Activated CD8-positive, alpha-beta T cell treated with anti-CD3 and anti-CD28 coated beads, Interleukin-2, amount 10 ng/mL, durations not matched to agents 7 days and 5 days (primary cell): ENCODE data around the gene WWC1. TPM values are rescaled to one million over a fixed set of nuclear protein-coding genes. Genes with fewer than 3 reads are reported as not detected.

Source experiments
- ATAC-seq: fragments of 150-1000 bp; cut with Tn5 transposase; one replicate; pipeline ENCODE4 v1.10.0; 2021; ENCODE audit warnings: moderate library complexity
- CTCF ChIA-PET: fragments of 350-600 bp; sonication (Branson Sonifier 250); formaldehyde crosslinking; loops from one replicate; lab custom pipeline; 2021; ENCODE audit warnings: antibody characterized with exemption; lab: Charles Lee
- POLR2A ChIA-PET: fragments of 350-600 bp; sonication (Branson Sonifier 250); formaldehyde crosslinking; loops from one replicate; lab custom pipeline; 2021; ENCODE audit warnings: antibody characterized with exemption; lab: Charles Lee
- DNase-seq: peaks from one replicate; pipeline ENCODE4 v3.0.0-alpha.2; 2020
- H3K27ac Mint-ChIP-seq: one replicate; pipeline ENCODE4 v1.8.0; 2021; ENCODE audit warnings: mild to moderate bottlenecking, mixed read lengths
- H3K27me3 Mint-ChIP-seq: one replicate; pipeline ENCODE4 v1.8.0; 2021; ENCODE audit warnings: low read depth, mixed read lengths
- H3K36me3 Mint-ChIP-seq: one replicate; pipeline ENCODE4 v1.8.0; 2021; ENCODE audit warnings: low read depth, mixed read lengths
- H3K4me1 Mint-ChIP-seq: one replicate; pipeline ENCODE4 v1.8.0; 2021; ENCODE audit warnings: low read depth, mixed read lengths
- H3K4me3 Mint-ChIP-seq: one replicate; pipeline ENCODE4 v1.8.0; 2021; ENCODE audit warnings: mild to moderate bottlenecking, mixed read lengths
- H3K9me3 Mint-ChIP-seq: one replicate; pipeline ENCODE4 v1.8.0; 2022; ENCODE audit warnings: mixed read lengths; ENCODE audit not compliant: insufficient read depth
- total RNA-seq, 2 experiments: library from RNA; stranded (reverse); gene quantifications; one replicate each; pipeline ENCODE4 v1.2.3, GENCODE V29; 2021

Gene WWC1
- total RNA-seq, 2 experiments from 2014 or later: not detected

DNA sequence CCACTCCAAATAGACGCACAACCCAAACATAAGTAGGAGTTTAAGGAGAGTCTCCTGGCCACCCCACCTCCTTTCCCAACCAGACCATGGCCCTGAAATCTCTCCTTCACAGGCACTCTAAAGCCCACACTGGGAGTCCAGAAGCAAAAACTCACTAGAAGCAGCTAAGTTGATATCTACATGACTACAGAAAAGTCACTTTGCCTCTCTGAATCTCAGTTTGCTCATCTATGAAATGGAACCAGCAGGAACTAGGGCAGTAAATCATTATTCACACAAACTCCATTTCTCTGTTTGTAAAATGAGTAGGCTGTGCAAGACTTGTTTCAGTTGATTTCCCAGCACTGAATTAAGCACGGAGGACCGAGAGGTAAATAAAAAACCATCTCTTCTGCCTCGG is 4.1 kb upstream of the WWC1 start:
- Mint-ChIP-seq H3K9me3 (no peaks in the 10 kb centered on the region), H3K4me1 (peaks cover 3% of the 10 kb centered on the region), H3K4me3 (no peak overlapping the region), H3K36me3 (no peaks in the 10 kb centered on the region), H3K27ac (no peak overlapping the region), H3K27me3 (peaks cover 24% of the 10 kb centered on the region)
- ATAC-seq (no peak), DNase-seq (no peak)
- CTCF ChIA-PET: no interaction called here
- POLR2A ChIA-PET: no interaction called here

DNA sequence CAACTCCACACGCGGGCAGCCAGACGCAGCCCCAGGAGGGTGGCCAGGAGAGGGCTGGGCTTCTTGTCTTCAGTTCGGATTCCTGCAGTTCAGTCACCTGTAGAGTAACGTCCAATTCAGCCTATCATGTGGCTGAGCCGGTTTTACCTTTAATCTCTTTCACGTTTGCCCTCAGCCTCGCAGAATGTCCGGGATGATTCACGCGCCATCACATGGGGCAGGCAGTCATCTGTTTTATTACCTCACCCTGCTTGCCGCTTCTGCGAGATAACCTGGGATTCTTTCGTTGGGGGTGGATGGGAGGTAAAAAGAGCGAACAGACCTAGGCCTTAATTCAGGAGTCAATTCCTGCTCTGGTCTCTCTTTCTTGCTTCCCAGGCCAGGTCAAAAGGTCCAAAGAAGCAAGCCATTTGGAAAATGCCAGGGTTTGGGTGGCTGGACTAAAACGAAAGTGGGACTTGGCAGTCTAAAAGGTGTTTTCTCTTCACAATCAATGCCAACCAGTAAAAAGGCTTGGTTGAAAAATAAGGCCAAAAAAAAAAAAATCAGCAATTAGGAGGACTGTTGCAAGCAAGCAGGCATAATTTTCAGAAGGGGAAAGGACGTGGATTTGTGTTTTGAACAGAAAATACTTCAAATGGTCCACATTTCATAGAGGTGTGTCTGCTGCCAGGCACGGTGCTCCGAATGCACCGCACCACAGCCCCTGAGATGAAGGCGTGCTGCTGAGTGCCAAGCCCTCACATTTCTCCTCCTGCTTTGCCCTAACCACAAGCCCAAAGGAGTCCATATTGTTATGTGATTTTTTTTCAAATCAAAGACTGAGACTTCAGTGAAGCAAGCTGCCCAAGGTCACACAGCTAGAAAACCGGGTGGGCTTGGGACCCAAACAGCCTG is 2.8 kb upstream of the WWC1 start:
- peaks cover 5% of the 10 kb centered on the region for H3K4me1 Mint-ChIP-seq
- POLR2A ChIA-PET: no interaction called here
- no peak overlapping the region for H3K27ac Mint-ChIP-seq
- CTCF ChIA-PET: no interaction called here
- peaks cover 35% of the 10 kb centered on the region for H3K27me3 Mint-ChIP-seq
- DNase-seq (no peak), ATAC-seq (no peak)
- H3K4me3 Mint-ChIP-seq: no peak overlapping the region
- peaks cover 2% of the 10 kb centered on the region for H3K36me3 Mint-ChIP-seq
- H3K9me3 Mint-ChIP-seq: no peaks in the 10 kb centered on the region

DNA sequence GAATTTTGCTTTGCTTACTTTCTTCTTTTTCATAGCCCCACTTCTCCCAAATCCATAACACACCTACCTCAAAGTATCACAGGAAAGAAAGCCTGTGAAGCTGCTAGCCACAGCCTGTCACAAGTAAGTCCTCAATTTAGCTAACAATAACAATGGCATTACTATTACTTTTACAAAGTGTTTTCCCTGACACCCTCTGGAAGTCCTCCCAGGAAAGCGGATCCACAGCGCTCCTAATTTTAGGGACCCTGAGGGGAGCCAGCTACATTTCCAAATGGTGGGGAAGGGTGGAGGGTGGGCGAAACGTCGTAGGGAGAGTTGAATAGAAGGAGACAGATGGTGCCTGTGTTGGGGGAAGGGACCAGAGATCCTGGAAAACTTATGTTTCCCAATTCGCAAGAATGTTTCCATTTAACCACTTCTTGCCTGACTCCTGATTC is 523 bp upstream of the WWC1 start:
- Mint-ChIP-seq H3K27me3 (peaks cover 41% of the 10 kb centered on the region), H3K4me3 (peak overlapping the region; percentile 42), H3K36me3 (peaks cover 2% of the 10 kb centered on the region), H3K9me3 (no peaks in the 10 kb centered on the region), H3K27ac (no peak overlapping the region), H3K4me1 (peaks cover 5% of the 10 kb centered on the region)
- CTCF ChIA-PET: interaction anchor here (0.7 kb wide), 1 partner anchor 9 kb away, joined by 3 read pairs; no protein-coding TSS in a partner anchor
- DNase-seq (no peak), ATAC-seq (no peak)
- POLR2A ChIA-PET: no interaction called here

DNA sequence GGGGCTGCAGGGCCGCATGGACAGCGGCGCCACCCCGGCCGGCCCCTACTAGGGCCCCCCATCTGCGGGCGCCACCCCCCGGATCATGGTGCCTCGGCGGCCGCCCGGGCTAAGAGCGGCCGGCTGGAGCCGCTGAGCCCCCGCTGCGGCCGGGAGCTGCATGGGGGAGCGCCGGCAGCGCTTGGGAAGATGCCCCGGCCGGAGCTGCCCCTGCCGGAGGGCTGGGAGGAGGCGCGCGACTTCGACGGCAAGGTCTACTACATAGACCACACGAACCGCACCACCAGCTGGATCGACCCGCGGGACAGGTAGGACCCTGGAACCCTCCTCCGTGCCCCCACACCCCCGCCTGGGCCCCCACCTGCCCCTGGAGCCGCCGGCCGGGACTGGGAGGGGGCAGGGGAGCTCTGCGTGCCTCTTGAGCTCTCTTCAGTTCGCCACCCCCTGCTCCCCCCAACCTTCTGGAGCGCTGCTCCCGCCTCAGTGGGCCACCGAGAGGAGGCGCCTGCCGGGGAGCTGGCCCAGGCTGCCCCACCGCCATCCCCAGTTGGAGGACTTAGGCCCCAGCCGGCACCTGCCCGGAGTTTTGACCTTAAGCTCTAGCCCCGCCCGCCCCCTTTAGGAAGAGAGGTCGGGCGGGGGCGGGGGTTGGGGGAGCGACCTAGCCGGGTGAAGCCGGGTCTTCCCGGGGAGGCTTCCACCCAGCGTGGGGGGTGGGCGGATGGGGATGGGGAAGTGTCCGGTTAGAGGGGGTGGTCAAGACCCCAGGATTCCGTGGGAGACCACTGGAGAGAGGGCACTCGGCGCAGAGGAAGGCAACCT is 730 bp downstream of the WWC1 start:
- POLR2A ChIA-PET: no interaction called here
- Mint-ChIP-seq H3K4me1 (peaks cover 5% of the 10 kb centered on the region), H3K4me3 (no peak overlapping the region), H3K36me3 (peaks cover 2% of the 10 kb centered on the region), H3K27ac (no peak overlapping the region), H3K9me3 (no peaks in the 10 kb centered on the region), H3K27me3 (peaks cover 34% of the 10 kb centered on the region)
- DNase-seq (no peak), ATAC-seq (peak; percentile 37)
- CTCF ChIA-PET: no interaction called here

DNA sequence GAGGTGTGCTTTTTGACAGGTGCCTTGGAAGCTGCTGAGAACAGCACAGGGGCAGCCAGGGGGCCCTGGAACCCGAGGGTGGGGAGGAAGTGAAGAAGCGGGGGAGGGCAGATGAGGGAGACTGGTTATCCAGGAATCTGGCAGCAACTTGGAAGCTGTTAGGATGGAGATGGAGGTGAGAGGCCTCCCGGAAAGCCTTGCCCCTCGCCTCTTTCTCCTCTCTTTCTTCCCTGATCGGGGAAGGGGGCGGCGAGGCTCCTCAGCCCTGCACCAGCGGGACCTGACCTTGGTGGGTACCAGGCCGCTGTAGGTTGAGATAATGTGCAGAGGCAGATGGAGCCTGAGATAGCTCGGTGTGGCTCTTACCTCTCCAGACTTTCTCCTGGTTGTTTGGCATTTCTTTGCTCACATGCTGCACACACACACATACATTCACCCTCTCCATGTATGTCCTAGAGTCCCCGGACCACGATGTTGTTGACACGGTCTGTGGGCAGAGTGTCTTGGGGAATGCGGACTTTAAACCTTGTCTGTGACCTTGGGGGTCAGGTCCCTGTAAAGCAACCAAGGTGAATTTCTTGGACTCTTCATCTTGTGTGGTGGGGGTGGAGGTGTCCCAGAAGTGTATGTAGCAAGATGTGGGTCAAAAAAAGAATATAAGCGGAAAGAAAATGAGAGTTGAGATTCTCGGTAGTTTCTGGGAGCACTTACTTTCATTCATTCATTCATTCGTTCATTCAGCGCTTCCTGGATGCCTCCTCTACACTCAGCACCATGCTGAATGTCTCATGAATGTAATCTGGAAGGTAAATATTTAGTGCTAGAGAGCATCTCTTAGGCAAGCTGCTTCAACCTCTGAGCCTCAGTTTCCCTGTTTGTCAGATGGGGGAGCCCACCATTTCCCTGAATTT is 1.6 kb downstream of the WWC1 start:
- DNase-seq (no peak), ATAC-seq (no peak)
- Mint-ChIP-seq H3K27me3 (peaks cover 30% of the 10 kb centered on the region), H3K4me3 (peak overlapping the region; percentile 4), H3K4me1 (peaks cover 5% of the 10 kb centered on the region), H3K27ac (no peak overlapping the region), H3K36me3 (peaks cover 2% of the 10 kb centered on the region), H3K9me3 (no peaks in the 10 kb centered on the region)
- ChIA-PET POLR2A (no interaction called here), CTCF (no interaction called here)

DNA sequence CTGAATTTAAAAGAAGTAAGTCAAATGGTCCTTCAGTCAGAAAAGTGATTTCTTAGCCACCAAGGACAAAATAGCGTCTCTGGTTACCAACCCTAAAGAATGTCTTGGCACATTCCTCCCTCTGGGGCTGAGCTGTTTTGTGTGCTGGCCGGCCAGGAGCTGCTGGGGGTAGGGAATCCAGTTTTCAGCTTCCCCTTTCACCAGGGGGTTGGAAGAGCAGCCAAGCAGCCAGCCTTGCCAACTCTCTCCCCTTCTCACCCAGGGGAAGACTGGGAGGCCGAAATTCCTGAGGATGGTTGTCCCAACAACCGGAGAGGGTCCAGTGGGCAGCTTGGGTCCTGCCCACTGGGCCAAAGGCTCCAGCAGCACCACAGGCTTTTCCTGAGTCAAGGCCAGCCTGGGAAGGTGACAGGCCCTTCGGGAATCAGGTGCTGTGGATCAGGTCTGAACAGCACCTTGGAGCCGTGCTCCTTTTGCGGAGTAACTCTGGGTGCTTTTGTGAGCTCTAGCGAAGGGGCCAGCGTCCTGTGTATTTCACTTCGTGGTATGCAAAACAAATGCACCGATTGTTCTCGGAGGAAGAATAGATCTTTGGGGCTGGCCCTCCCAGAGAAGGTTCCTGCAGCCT is 4.2 kb downstream of the WWC1 start:
- H3K4me1 Mint-ChIP-seq: peaks cover 5% of the 10 kb centered on the region
- peaks cover 22% of the 10 kb centered on the region for H3K27me3 Mint-ChIP-seq
- H3K9me3 Mint-ChIP-seq: no peaks in the 10 kb centered on the region
- H3K36me3 Mint-ChIP-seq: peaks cover 2% of the 10 kb centered on the region
- POLR2A ChIA-PET: no interaction called here
- CTCF ChIA-PET: no interaction called here
- DNase-seq (no peak), ATAC-seq (no peak)
- no peak overlapping the region for H3K4me3 Mint-ChIP-seq
- no peak overlapping the region for H3K27ac Mint-ChIP-seq

DNA sequence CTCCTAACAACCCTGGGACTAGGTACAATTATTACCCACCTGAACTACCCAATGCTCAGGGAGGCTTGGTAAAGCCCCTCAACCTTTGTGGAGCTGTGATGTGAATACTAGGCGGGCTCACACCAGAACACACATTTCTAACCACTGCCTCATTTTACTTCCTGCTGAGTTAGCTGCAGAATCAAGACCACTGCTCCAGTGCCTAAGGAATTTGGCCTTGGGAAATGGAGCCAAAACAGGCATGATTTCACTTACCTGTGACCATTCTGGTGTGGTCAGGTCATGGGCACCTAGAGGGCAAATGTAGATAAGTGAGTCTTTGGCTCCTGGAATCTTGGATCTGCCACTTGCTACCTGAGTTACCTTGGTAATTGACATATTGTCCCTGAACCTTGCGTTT is 5.2 kb downstream of the WWC1 start:
- POLR2A ChIA-PET: no interaction called here
- no peak for DNase-seq
- H3K4me1 Mint-ChIP-seq: peaks cover 2% of the 10 kb centered on the region
- peaks cover 16% of the 10 kb centered on the region for H3K27me3 Mint-ChIP-seq
- peaks cover 2% of the 10 kb centered on the region for H3K36me3 Mint-ChIP-seq
- no peak overlapping the region for H3K4me3 Mint-ChIP-seq
- ATAC-seq: no peak
- no peaks in the 10 kb centered on the region for H3K9me3 Mint-ChIP-seq
- CTCF ChIA-PET: no interaction called here
- no peak overlapping the region for H3K27ac Mint-ChIP-seq

DNA sequence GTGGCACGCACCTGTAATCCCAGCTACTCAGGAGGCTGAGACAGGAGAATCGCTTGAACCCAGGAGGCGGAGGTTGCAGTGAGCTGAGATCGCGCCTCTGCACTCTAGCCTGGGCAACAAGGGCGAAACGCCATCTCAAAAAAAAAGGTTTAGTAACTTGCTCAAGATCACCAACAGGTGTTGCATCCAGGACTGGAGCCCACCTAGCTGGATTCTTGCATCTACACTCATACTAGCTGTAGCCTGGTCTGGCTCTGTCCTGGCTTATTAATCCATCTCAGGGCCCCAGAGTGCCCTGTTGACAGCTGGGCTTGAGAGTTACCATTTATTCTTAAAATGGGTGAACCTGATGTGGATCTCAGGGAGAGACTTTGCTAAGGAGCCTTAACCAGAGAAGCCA is 7.5 kb downstream of the WWC1 start:
- Mint-ChIP-seq H3K36me3 (no peaks in the 10 kb centered on the region), H3K9me3 (no peaks in the 10 kb centered on the region), H3K4me3 (no peak overlapping the region), H3K4me1 (no peaks in the 10 kb centered on the region), H3K27ac (no peak overlapping the region), H3K27me3 (peaks cover 2% of the 10 kb centered on the region)
- CTCF ChIA-PET: no interaction called here
- DNase-seq: no peak
- no peak for ATAC-seq
- POLR2A ChIA-PET: no interaction called here

DNA sequence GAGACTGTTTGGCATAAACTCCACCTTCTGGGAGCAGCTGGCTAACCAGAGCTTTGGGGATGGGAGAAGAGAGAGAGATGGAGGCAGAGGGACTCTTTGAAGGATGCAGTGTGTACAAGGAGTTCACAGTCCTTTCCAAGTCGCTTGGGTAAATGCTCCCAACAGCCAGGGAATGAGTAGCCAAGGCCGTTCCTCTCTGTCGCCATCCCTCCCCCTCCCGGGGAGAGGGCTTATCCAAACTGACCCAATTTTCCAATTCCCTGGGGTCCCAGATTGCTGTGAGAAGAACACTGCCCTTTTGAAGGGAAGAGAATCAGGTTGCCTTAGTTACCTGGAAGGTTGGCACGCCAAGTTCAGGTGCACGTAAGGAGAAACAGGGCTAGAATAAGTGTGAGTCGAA is 7.9 kb downstream of the WWC1 start:
- H3K27ac Mint-ChIP-seq: no peak overlapping the region
- no peaks in the 10 kb centered on the region for H3K36me3 Mint-ChIP-seq
- H3K4me3 Mint-ChIP-seq: no peak overlapping the region
- H3K9me3 Mint-ChIP-seq: no peaks in the 10 kb centered on the region
- ChIA-PET POLR2A (no interaction called here), CTCF (no interaction called here)
- H3K4me1 Mint-ChIP-seq: no peaks in the 10 kb centered on the region
- no peaks in the 10 kb centered on the region for H3K27me3 Mint-ChIP-seq
- no peak for ATAC-seq
- DNase-seq: no peak

DNA sequence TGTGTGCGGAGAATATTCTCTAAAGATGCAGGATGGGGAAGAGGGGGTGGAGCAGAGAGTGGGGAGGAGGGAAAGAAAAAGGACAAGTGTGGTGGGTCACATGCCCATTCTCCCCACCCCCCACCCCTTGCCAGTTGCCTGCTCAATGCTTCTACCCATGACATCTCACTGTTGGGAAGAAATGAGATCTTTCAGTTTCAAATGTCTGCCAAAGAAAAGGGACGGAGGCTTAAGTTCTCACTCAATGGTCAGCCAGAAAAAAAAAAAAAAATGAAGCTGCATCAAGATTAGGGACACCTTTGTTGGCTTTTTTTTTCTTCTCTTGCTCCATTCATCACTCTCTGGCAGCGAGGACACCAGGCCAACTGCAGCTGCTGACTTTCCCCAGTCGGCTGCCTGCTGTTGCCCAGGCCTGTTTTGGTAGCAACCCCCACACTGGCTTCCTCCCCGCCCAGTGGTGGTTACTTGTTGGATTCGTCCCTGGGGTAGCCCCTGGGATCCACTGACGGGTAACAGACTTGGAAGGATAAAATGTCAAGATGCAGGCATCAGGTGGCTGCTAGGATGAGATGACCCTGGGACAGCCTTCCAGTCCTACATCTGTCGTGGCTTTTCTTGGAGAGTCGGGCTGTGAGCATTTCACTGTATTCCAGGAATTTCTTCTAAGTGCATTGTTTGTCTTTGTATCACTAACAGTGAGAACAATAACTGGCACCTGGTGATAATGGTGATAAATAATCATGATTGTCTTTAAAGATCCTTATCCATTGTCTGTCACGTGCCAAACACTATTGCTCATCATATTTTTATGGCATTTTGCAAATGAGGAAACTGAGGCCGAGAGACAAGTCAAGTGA is 9.1 kb downstream of the WWC1 start:
- H3K9me3 Mint-ChIP-seq: no peaks in the 10 kb centered on the region
- CTCF ChIA-PET: no interaction called here
- no peak overlapping the region for H3K27ac Mint-ChIP-seq

More for the DNA sequence above, 9.1 kb downstream of the WWC1 start:
- POLR2A ChIA-PET: no interaction called here
- no peaks in the 10 kb centered on the region for H3K27me3 Mint-ChIP-seq
- no peak for ATAC-seq
- no peak for DNase-seq
- H3K4me1 Mint-ChIP-seq: no peaks in the 10 kb centered on the region
- H3K36me3 Mint-ChIP-seq: no peaks in the 10 kb centered on the region
- no peak overlapping the region for H3K4me3 Mint-ChIP-seq
